Activated T-cell treated with anti-CD3 and anti-CD28 coated beads, Interleukin-2, amount 50 U/mL, for 24 hours (primary cell): ENCODE data around the gene PLCH1.
A peak's percentile ranks its signal among the peaks of the same experiment; 100 is the strongest.

ENCODE experiments used
- DNase-seq: peaks from one replicate; pipeline ENCODE4 v3.0.0-alpha.2; 2020
- H3K27ac Mint-ChIP-seq: 2 replicates; pipeline ENCODE4 v1.8.0; 2020; ENCODE audit warnings: mild to moderate bottlenecking, mixed read lengths
- H3K27me3 Mint-ChIP-seq: 2 replicates; pipeline ENCODE4 v1.8.0; 2020; ENCODE audit warnings: mixed read lengths
- H3K36me3 Mint-ChIP-seq: 2 replicates; pipeline ENCODE4 v1.8.0; 2020; ENCODE audit warnings: low read depth, mixed read lengths
- H3K4me1 Mint-ChIP-seq: 2 replicates; pipeline ENCODE4 v1.8.0; 2020; ENCODE audit warnings: low read depth, mixed read lengths
- H3K4me3 Mint-ChIP-seq: 2 replicates; pipeline ENCODE4 v1.8.0; 2020; ENCODE audit warnings: mild to moderate bottlenecking, moderate library complexity, mixed read lengths
- H3K9me3 Mint-ChIP-seq: 2 replicates; pipeline ENCODE4 v1.8.0; 2020; ENCODE audit warnings: mixed read lengths

The PLCH1 gene

DNA sequence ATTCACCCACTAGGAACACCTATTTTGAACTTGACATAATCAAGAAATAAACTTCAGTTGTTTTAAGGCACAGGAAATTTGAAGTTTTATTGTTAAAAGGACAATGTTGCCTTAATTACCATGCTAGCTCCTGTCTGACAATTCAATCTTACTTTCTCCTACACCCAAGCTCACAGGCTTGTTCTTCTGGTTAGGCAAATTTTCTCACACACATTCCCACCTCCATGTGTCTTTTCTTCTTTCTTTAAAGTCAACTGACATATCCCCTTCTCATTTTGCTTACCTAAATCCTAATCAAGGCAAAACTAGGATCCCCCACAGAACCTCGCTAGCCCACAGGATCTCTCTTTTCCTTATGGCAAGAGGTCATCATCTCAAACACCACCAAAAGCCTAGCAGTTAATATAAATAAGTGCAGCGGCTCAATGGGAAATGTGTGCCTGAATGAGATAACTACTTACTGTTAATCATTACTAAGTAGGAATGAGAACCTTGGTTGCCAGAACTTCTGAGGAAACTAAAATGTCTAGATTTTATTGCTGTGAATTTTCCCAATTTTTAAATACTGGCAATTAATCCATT is 189.3 kb downstream of the PLCH1 start:
- no peak overlapping the region for H3K27ac Mint-ChIP-seq
- H3K9me3 Mint-ChIP-seq, result no peaks in the 10 kb centered on the region
- H3K4me1 Mint-ChIP-seq, result peaks cover 28% of the 10 kb centered on the region
- no peak for DNase-seq
- no peaks in the 10 kb centered on the region for H3K36me3 Mint-ChIP-seq
- H3K27me3 Mint-ChIP-seq, result no peaks in the 10 kb centered on the region
- no peak overlapping the region for H3K4me3 Mint-ChIP-seq

DNA sequence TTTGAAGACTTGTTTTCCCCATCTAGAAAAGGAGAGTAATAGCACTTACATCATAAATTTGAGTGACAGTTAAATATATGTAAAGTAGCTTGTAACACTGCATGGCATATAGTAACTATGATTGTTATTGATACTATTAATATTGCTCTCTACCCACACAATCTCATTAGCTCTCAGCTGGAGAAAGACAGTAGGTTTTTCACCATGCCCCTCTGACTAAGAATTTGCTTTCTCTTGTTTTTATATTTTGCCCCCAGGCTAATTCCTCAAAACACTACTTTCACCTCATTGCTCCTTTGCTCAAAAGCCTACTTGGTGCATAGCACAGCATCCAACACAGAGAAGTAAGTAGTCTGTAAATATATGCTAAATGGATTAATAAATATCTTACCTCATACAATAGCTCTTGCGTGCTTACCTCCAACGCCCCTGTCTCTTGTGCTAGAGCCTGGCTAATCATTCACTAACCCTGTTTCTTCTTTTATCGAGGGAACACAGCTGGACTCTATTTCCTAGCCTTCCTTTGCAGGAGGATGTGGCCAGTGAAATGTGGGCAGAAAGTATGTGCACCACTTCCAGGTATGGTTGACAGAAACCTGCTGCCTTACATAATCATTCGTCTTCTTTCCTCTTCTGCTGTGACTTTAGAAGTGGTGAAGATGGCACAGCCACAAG is 190.0 kb downstream of the PLCH1 start:
- no peaks in the 10 kb centered on the region for H3K27me3 Mint-ChIP-seq
- H3K27ac Mint-ChIP-seq, result no peak overlapping the region
- no peak overlapping the region for H3K4me3 Mint-ChIP-seq
- H3K9me3 Mint-ChIP-seq, result no peaks in the 10 kb centered on the region
- no peaks in the 10 kb centered on the region for H3K36me3 Mint-ChIP-seq
- peaks cover 29% of the 10 kb centered on the region for H3K4me1 Mint-ChIP-seq
- DNase-seq, result no peak

- no peak for DNase-seq
- no peaks in the 10 kb centered on the region for H3K9me3 Mint-ChIP-seq
- H3K27me3 Mint-ChIP-seq, result no peaks in the 10 kb centered on the region
- H3K27ac Mint-ChIP-seq, result no peak overlapping the region
- no peaks in the 10 kb centered on the region for H3K36me3 Mint-ChIP-seq
- H3K4me3 Mint-ChIP-seq, result no peak overlapping the region
- H3K4me1 Mint-ChIP-seq, result peaks cover 39% of the 10 kb centered on the region
Measured at GRCh38 chr3:155553780-155554179, 191.1 kb downstream of the PLCH1 start.

DNA sequence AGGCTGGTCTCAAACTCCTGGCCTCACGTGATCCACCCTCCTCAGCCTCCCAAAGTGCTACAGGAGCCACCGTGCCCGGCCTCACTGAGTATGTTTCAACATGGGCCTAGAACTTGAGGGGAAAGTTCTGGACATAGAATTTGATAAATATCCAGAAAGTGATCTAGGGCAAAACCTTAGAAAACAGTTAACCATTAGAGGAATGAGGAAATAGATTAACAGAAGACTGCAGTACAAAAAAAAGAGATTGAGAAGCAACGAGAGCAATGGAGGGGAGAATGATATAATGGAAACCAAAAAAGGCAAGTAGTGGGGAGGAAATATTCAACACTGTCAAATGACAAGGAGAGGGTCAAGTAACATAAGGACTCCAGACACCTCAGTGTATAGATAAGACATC is 191.5 kb downstream of the PLCH1 start:
- DNase-seq, result no peak
- H3K27ac Mint-ChIP-seq, result no peak overlapping the region
- H3K4me3 Mint-ChIP-seq, result no peak overlapping the region
- H3K9me3 Mint-ChIP-seq, result no peaks in the 10 kb centered on the region
- no peaks in the 10 kb centered on the region for H3K36me3 Mint-ChIP-seq
- H3K27me3 Mint-ChIP-seq, result no peaks in the 10 kb centered on the region
- H3K4me1 Mint-ChIP-seq, result peaks cover 42% of the 10 kb centered on the region

- Mint-ChIP-seq H3K27me3 (no peaks in the 10 kb centered on the region), H3K9me3 (no peaks in the 10 kb centered on the region), H3K4me1 (peaks cover 37% of the 10 kb centered on the region), H3K36me3 (no peaks in the 10 kb centered on the region), H3K4me3 (no peak overlapping the region), H3K27ac (no peak overlapping the region)
- DNase-seq, result no peak
Measured at GRCh38 chr3:155550391-155550790, 194.5 kb downstream of the PLCH1 start.

- H3K36me3 Mint-ChIP-seq, result no peaks in the 10 kb centered on the region
- peaks cover 24% of the 10 kb centered on the region for H3K4me1 Mint-ChIP-seq
- no peaks in the 10 kb centered on the region for H3K27me3 Mint-ChIP-seq
- H3K9me3 Mint-ChIP-seq, result no peaks in the 10 kb centered on the region
- H3K27ac Mint-ChIP-seq, result peak overlapping the region; percentile 50
- no peak overlapping the region for H3K4me3 Mint-ChIP-seq
- DNase-seq, result no peak
Measured at GRCh38 chr3:155549087-155549486, 195.8 kb downstream of the PLCH1 start.

- no peak for DNase-seq
- H3K27me3 Mint-ChIP-seq, result no peaks in the 10 kb centered on the region
- peaks cover 16% of the 10 kb centered on the region for H3K4me1 Mint-ChIP-seq
- H3K27ac Mint-ChIP-seq, result no peak overlapping the region
- H3K4me3 Mint-ChIP-seq, result no peak overlapping the region
- no peaks in the 10 kb centered on the region for H3K9me3 Mint-ChIP-seq
- no peaks in the 10 kb centered on the region for H3K36me3 Mint-ChIP-seq
Measured at GRCh38 chr3:155548195-155548594, 196.7 kb downstream of the PLCH1 start.

- Mint-ChIP-seq H3K4me1 (no peaks in the 10 kb centered on the region), H3K27me3 (no peaks in the 10 kb centered on the region), H3K9me3 (peaks cover 25% of the 10 kb centered on the region), H3K4me3 (no peak overlapping the region), H3K36me3 (no peaks in the 10 kb centered on the region), H3K27ac (no peak overlapping the region)
- DNase-seq, result no peak
Measured at GRCh38 chr3:155535098-155535497, 209.8 kb downstream of the PLCH1 start.

GRCh38 chr3:155528579-155528978 is 216.3 kb downstream of the PLCH1 start:
- H3K4me3 Mint-ChIP-seq, result no peak overlapping the region

DNA sequence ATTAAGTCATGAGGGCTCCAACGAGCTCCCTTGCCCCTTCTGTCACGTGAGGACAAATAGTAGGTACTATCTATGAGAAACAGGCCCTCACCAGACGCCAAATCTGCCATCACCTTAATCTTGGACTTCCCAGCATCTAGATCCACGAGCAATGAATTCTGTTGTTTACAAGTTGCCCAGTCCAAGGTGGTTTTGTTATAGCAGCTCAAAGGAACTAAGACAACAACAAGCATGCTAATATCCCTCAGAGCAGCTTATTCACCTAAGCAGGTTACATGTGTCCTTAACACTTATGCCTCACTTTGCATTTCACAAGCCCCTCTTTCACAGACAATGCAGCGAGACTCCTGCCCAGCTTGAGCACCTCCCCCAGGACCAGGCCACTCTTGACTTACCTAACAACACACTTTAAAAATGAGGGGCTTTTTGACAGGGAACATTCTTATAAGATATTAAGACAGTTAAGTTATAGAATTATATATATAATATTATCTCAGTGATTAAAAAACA is 219.5 kb downstream of the PLCH1 start:
- Mint-ChIP-seq H3K4me3 (no peak overlapping the region), H3K4me1 (no peaks in the 10 kb centered on the region), H3K27me3 (no peaks in the 10 kb centered on the region), H3K9me3 (no peaks in the 10 kb centered on the region), H3K27ac (no peak overlapping the region), H3K36me3 (no peaks in the 10 kb centered on the region)
- no peak for DNase-seq

More at GRCh38 chr3:155528579-155528978, 216.3 kb downstream of the PLCH1 start:
- no peak for DNase-seq
- Mint-ChIP-seq H3K27ac (no peak overlapping the region), H3K9me3 (peaks cover 4% of the 10 kb centered on the region), H3K4me1 (no peaks in the 10 kb centered on the region), H3K27me3 (no peaks in the 10 kb centered on the region), H3K36me3 (no peaks in the 10 kb centered on the region)

GRCh38 chr3:155520463-155520862 is 224.4 kb downstream of the PLCH1 start:
- Mint-ChIP-seq H3K9me3 (no peaks in the 10 kb centered on the region), H3K36me3 (no peaks in the 10 kb centered on the region), H3K4me1 (no peaks in the 10 kb centered on the region), H3K4me3 (no peak overlapping the region), H3K27ac (no peak overlapping the region), H3K27me3 (no peaks in the 10 kb centered on the region)
- no peak for DNase-seq

DNA sequence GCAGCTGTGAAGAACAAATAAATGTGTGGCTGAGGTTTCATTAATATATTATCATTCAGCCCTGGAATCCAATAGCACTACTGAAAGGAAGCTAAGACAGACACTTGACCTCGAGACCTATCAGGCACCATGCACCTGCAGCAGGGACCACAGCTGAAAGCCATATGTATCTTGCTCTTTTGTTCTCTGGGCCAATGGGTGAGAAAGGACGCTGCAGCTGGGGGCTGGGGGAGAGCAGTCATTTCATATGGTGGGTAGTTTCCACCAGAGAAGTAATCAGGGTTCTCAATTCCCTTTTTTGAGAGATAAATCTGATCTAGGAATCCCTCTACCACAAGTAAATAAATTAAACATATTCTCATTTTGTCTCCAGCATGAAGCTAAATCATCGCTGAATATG is 225.8 kb downstream of the PLCH1 start:
- H3K27ac Mint-ChIP-seq, result no peak overlapping the region
- no peaks in the 10 kb centered on the region for H3K36me3 Mint-ChIP-seq
- no peaks in the 10 kb centered on the region for H3K27me3 Mint-ChIP-seq
- no peaks in the 10 kb centered on the region for H3K9me3 Mint-ChIP-seq
- DNase-seq, result no peak
- no peak overlapping the region for H3K4me3 Mint-ChIP-seq
- no peaks in the 10 kb centered on the region for H3K4me1 Mint-ChIP-seq

GRCh38 chr3:155517903-155518302 is 227.0 kb downstream of the PLCH1 start:
- Mint-ChIP-seq H3K4me3 (no peak overlapping the region), H3K4me1 (no peaks in the 10 kb centered on the region), H3K9me3 (no peaks in the 10 kb centered on the region), H3K36me3 (no peaks in the 10 kb centered on the region), H3K27me3 (no peaks in the 10 kb centered on the region), H3K27ac (no peak overlapping the region)
- no peak for DNase-seq

DNA sequence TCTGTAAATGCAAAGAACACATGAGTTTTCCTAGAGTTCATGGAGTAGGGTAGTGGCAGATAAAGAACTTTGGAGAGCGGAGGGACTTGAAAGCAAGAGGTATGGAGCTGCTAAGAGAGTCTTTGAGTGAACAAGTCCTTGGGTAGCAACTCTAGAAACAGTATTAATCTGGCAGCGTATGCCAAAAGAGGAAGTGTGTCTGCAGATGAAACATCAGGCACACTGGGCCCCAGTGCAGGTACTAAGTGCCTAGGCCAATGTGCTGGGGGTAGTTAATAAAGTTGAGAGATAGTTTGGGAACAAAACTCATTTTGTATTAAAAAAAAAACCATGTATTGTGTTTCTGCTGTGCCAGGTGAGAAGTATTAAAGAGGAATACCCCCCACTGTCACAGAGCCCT is 228.4 kb downstream of the PLCH1 start:
- DNase-seq, result no peak
- no peak overlapping the region for H3K4me3 Mint-ChIP-seq
- no peaks in the 10 kb centered on the region for H3K27me3 Mint-ChIP-seq
- H3K36me3 Mint-ChIP-seq, result no peaks in the 10 kb centered on the region
- H3K4me1 Mint-ChIP-seq, result no peaks in the 10 kb centered on the region
- no peak overlapping the region for H3K27ac Mint-ChIP-seq
- peaks cover 5% of the 10 kb centered on the region for H3K9me3 Mint-ChIP-seq

DNA sequence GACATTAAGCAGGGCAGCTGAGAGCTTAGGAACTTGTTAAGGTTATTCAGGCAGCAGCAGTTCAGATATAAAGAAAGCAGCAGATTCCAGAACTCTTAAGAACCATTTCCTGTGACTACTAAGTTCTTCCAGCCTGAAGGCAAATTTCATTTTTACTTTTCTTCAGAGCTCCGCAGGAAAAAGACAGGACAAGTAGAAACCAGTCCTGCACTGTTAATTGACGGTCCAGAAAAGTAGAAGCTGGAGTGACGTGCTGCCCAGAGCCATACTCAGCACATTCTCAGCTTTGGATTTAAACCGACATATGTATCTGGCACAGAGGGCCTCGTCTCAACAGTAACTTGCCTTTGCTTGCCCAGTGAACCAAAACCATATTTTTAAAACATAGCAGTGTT is 232.0 kb downstream of the PLCH1 start:
- Mint-ChIP-seq H3K27ac (no peak overlapping the region), H3K36me3 (no peaks in the 10 kb centered on the region), H3K9me3 (peaks cover 5% of the 10 kb centered on the region), H3K27me3 (no peaks in the 10 kb centered on the region), H3K4me3 (no peak overlapping the region), H3K4me1 (no peaks in the 10 kb centered on the region)
- no peak for DNase-seq
